Medulla oblongata (tissue), 1 donor: Measurements from ENCODE around the gene CNGB1.
"Not testable (repeated sequence)": the region's sequence is repeated elsewhere in the genome, so short reads cannot be mapped to it uniquely, and the experiment has no call there.

ENCODE experiments used
- DNase-seq: peaks from one replicate; pipeline ENCODE4 v3.0.0-alpha.2; 2015; ENCODE audit errors: extremely low spot score

CNGB1 gene

DNA sequence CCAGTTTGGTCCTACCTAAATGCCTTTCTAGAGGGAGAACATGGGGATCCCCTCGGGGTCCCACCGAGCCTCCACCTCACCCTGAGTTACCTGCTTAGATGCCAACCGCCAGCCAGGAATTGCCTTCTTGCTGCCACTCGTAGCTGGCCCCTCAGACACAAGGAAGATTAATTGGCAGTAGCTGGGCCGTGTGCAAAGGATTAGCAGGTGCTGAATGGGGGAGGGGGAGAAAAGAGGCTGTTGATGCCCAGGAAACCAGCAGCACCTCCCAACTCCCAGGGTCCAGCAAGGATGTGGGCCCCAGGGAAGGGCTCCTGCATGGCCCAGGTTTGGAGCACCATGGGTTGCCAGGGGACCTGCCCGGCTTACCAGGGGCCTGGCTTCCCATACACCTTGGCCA is at the start of gene CNGB1:
TSS of gene CNGB1 (minus strand) at position 159 of the 400 bp plus-strand sequence. CDS start 3,842 bp downstream, outside the sequence.
- no peak for DNase-seq

DNA sequence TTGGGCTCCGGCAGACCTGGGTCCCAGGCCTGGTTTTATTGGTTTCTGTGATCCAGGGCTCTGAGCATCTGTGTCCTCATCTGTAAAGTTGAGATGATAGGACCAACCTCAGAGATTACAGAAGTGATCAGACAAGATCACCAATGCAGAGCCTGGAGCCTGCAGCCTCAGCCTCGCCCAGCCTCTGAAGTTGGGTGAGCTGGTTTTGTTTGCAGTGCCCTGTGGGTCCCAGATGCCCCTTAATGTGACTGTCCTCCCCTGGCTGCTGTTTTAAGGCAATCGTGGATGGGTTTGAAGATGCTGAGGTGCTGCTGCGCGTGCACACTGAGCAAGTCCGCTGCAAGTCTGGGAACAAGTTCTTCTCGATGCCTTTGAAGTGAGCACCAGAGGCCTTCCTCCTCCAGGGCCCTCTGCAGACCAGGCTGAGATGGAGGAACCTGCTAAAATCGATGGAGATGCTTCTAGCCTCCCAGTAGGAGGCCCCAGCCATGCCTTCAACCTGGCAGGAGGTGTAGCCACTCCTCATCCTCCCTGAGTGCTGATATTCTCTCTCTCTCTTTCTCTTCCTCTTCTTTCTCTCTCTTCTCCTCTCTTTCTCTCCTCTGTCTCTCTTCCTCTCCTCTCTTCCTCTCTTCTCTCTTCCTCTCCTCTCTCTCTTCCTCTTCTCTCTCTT is 49.1 kb upstream of the CNGB1 start:
- no peak for DNase-seq

DNA sequence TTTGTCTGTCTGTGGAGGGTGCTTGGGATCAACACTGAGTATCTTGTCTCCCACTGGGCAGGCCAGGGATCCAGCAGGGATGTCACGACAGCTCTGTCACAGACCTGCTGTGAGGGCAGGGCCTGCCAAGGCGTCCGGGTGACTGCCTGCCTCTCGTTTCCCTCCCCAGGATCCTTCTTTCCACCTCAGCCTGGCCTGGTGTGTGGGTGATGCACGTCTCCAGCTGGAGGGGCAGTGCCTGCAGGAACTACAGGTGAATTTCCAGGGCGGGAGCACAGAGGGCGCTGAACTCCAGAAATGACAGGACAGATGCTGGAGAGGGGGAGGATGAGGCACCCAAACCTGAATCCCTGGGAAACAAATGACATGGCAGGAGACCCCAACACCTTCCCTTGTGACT is 47.9 kb upstream of the CNGB1 start:
- DNase-seq: no peak

DNA sequence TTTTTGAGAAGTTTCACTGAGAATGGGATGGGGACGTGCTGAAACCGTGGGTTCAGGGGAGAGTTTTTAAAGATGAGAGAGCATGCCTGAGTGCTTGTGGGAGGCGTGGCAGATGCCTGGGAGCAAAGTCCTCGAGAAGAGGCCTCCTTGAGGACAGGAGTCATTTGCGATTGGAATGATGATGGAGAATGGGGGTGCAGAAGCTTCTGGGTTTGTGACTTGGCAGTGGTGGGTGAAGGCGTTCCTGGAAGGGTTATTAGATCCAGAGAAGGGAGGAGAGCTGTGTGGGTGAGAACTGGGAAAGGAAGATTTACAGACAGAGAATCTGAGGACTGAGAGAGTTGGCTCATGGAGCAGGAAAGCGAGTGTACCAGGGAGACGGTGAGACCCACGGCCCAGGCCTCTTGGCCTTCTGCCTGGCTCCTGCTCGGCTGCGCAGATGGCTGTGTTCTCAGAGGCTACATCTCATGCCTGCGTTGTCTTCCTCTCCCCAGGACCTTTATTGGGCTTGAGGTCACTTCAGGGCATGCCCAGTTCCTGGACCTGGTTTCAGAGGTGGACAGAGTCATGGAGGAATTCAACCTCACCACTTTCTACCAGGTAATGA is 46.0 kb upstream of the CNGB1 start:
- DNase-seq: no peak

- DNase-seq: no peak
Observed at GRCh38 chr16:58013201-58013956, 42.5 kb upstream of the CNGB1 start.

- no peak for DNase-seq
Observed at GRCh38 chr16:58012481-58012880, 41.6 kb upstream of the CNGB1 start.

- no peak for DNase-seq
Observed at GRCh38 chr16:58011652-58012051, 40.7 kb upstream of the CNGB1 start.

- no peak for DNase-seq
Observed at GRCh38 chr16:58010886-58011285, 40.0 kb upstream of the CNGB1 start.

DNA sequence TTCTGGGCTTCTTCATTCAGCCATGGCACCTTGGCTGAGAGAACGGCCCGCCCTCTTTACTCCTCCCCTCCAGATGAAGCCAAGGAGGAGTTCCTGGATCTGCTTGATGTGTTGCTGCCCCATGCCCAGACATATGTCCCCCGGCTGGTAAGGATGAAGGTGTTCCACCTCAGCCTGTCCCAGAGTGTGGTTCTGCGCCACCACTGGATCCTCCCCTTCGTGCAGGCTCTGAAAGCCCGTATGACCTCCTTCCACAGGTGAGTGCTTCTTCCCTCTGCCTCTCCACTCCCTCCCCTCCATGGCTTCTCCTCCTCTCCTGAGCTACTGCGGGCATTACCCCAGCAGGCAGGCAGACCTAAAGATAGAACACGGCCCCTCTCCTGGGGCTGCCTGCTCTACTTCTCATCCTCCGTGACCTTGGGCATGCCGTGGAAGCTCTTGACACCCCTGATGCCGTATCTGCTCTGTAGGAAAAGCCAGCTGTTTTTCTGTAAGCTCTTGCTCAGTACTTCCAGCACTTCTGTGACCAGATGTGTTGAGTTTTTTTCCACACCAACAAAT is 39.0 kb upstream of the CNGB1 start:
- DNase-seq: no peak

- not testable (repeated sequence) for DNase-seq
Observed at GRCh38 chr16:58004736-58005135, 33.8 kb upstream of the CNGB1 start.

GRCh38 chr16:58002936-58003335 is 32.0 kb upstream of the CNGB1 start:
- no peak for DNase-seq

DNA sequence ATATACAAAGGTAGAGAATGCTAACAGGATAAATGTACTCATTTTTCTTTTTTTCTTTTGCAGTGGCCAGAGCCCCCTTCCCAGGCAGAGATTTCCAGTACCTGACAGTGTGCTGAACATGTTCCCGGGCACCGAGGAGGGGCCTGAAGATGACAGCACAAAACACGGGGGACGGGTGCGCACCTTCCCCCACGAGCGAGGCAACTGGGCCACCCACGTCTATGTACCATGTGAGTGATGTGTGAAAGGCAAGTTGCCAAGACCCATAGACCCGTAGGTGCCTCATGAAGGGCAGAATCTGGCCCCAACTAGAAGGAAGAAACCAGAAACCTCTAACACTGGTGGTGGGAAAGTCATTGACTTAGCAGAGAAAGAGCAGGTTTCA is 31.5 kb upstream of the CNGB1 start:
- no peak for DNase-seq

DNA sequence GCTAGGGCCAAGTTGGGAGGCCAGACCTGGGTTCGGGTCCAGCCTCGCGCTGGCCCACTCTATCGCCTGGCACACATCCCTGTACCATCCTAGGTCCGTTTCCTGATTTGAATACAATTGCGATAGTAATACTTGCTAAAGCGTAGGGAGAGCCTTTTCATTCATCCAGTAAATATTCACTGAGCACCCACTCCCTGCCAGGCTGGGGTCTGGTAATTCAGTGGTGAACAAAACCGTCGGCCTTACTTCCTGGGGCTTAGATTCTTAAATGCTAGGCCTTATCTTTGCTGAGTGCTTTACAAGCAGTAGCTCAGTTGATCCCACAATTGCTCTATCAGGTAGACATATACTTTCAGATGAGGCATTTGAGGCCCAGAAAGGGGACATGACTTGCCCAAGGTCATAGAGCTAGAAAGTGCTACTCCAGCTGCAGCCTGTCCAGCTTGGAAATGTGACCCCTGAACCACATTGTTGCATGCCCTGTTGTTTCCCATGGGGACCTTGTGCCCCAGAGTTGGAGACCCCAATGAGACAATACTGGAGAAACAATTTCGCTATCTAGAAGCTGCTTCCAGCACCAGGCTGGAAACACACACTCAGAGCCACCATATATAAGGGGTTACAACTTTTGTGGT is 31.0 kb upstream of the CNGB1 start:
- no peak for DNase-seq

GRCh38 chr16:58000706-58001676 is 30.1 kb upstream of the CNGB1 start, which contains the start of gene USB1:
Gene USB1, plus strand, starts transcription at chr16:58001407. Its CDS starts 77 bp downstream, at chr16:58001484.
- peak; percentile 93 for DNase-seq

DNA sequence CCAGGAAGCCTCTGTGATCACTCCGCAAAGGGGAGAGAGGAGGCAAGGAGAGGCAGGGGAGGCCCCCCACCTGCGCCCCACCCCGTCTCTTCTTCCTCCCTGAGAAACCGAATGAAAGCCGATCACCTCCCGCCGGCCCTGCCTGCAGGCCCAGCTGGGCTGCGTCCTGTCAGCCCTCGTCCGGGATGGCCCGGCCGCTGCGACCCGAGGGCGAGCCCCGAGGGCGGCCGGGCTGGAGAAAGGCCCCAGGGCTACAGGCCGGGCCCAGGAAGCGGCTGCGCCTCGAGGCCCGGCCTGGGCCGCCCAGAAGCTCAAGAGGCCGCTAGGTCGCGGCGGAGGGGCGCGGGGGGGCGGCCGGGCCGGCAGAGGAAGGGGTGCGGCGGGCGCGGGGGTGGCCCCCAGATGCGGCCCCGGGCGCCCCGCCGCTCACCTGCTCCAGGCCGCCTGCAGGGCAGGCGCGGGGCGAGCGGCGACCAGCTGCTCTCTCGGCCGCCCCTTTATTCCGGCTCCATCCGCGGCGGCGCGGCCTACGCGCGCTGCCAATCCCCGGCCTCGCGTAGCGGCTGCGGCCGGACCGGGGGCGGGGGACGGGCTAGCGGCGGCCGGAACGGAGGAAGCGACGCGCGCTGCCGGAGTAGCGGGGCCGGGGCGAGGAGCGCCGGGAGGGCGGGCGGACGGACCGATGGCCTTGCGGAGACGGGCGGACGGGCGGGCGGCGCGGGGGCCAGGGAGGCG is 29.2 kb upstream of the CNGB1 start, which contains the start of gene ZNF319:
TSS of gene ZNF319 (minus strand) at position 702 of the 735 bp plus-strand sequence. CDS start 2,407 bp downstream, outside the sequence.
- DNase-seq: peak; percentile 26

GRCh38 chr16:57999366-57999970 is 28.5 kb upstream of the CNGB1 start:
- no peak for DNase-seq

DNA sequence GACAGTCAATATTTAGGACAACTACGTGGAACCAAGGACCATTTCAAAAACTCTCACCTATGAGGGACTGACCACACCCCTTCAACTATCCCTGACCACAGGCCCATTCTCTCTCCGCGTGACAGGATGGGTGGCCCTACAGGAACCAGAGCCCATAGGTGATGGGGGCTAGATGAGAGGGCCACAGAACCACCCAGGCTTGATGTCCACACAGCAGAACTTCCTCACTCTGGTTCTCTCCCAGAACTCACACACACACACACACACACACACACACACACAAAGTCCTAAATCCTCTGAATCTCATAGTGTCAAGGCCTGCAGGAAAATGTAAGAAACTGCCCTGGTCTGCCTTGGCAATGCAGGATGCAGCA is 28.1 kb upstream of the CNGB1 start:
- DNase-seq: no peak

DNA sequence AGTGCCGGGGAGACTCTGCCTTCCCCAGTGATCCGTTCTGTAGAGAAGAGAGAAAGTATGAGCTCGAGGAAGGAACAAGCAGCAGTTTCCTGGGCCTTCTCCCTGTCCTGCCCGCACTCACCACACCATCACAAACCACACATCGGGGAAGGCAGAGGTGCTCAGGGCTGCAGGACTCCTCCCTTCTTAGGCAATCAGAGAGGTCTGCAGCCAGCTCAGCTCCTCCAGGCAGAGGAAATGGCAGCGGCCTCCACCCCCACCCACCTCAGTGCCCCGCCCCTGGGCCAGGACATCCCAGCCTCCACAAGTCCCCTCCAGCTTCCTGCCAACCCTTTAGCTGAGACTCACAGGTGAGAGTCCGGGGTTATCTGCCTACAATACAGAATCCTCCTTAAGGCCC is 27.6 kb upstream of the CNGB1 start:
- DNase-seq: no peak

GRCh38 chr16:57997528-57998265 is 26.8 kb upstream of the CNGB1 start:
- DNase-seq: no peak
